Neural cell (in vitro differentiated cells): ENCODE data around the gene IGSF9B. TPM values are rescaled to one million over a fixed set of nuclear protein-coding genes. Genes with fewer than 3 reads are reported as not detected.

Experiments used
- H2AFZ ChIP-seq: fragments of 200-600, 300-800 bp; sonication (generic), shearing (Covaris generic); 2 replicates; pipeline ENCODE4 v1.6.0; 2014; ENCODE audit warnings: low read depth, mild to moderate bottlenecking, antibody characterized with exemption, low read length, moderate library complexity
- H3F3A ChIP-seq: fragments of 200-600 bp; shearing (Covaris generic); 2 replicates; pipeline ENCODE4 v1.6.1; 2016; ENCODE audit warnings: mild to moderate bottlenecking, moderate library complexity, mixed read lengths, antibody characterized with exemption, low read length; ENCODE audit not compliant: insufficient read depth, poor library complexity, severe bottlenecking
- H3K27ac ChIP-seq: fragments of 200-600, 300-800 bp; sonication (generic), shearing (Covaris generic); 2 replicates; pipeline ENCODE4 v1.5.1; 2014; ENCODE audit warnings: mild to moderate bottlenecking, low read length, moderate library complexity
- H3K27me3 ChIP-seq: fragments of 300-800, 200-600 bp; sonication (generic), shearing (Covaris generic); 2 replicates; pipeline ENCODE4 v1.6.0; 2014; ENCODE audit warnings: mild to moderate bottlenecking, low read depth, low read length, moderate library complexity; ENCODE audit not compliant: insufficient read depth
- H3K36me3 ChIP-seq: fragments of 300-800, 200-600 bp; sonication (generic), shearing (Covaris generic); 2 replicates; pipeline ENCODE4 v1.5.1; 2014; ENCODE audit warnings: mild to moderate bottlenecking, antibody characterized with exemption, low read length, moderate library complexity; ENCODE audit not compliant: insufficient read depth
- H3K4me2 ChIP-seq: fragments of 300-800, 200-600 bp; sonication (generic), shearing (Covaris generic); 2 replicates; pipeline ENCODE4 v1.6.0; 2014; ENCODE audit warnings: mild to moderate bottlenecking, low read length
- H3K4me3 ChIP-seq: fragments of 300-800, 200-600 bp; sonication (generic), shearing (Covaris generic); 2 replicates; pipeline ENCODE4 v1.5.1; 2014; ENCODE audit warnings: mild to moderate bottlenecking, low read length, moderate library complexity
- H3K79me2 ChIP-seq: fragments of 200-600 bp; shearing (Covaris generic); replicated peaks from 2 replicates; pipeline ENCODE4 v1.6.0; 2014; ENCODE audit warnings: mild to moderate bottlenecking, low read length, moderate library complexity; ENCODE audit not compliant: insufficient read depth
- H3K9ac ChIP-seq: fragments of 300-800, 200-600 bp; sonication (generic), shearing (Covaris generic); 2 replicates; pipeline ENCODE4 v1.6.1; 2016; ENCODE audit warnings: mild to moderate bottlenecking, low read length, mixed read lengths
- H3K9me2 ChIP-seq: fragments of 200-600 bp; shearing (Covaris generic); 2 replicates; pipeline ENCODE4 v1.6.1; 2016; ENCODE audit warnings: mild to moderate bottlenecking, low read length, mixed read lengths; ENCODE audit not compliant: insufficient read depth
- H3K9me3 ChIP-seq: fragments of 200-600, 300-800 bp; sonication (generic), shearing (Covaris generic); 2 replicates; pipeline ENCODE4 v1.6.1; 2016; ENCODE audit warnings: mild to moderate bottlenecking, mixed run types, low read length, moderate library complexity, mixed read lengths
- H4K20me1 ChIP-seq: fragments of 200-600 bp; shearing (Covaris generic); 2 replicates; pipeline ENCODE4 v1.6.1; 2016; ENCODE audit warnings: mild to moderate bottlenecking, mixed run types; ENCODE audit not compliant: insufficient read depth
- EP300 ChIP-seq: fragments of 450-650 bp; conservative IDR thresholded peaks from 2 replicates; pipeline ENCODE4 v1.6.1; 2014; ENCODE audit warnings: antibody characterized with exemption, mild to moderate bottlenecking, moderate library complexity; ENCODE audit not compliant: poor library complexity, severe bottlenecking
- EZH2 ChIP-seq: fragments of 200-600, 300-800 bp; shearing (Covaris generic), sonication (generic); IDR thresholded peaks from 2 replicates; pipeline ENCODE4 v1.6.1; 2014; ENCODE audit warnings: antibody characterized with exemption, low read length, borderline replicate concordance, mild to moderate bottlenecking; ENCODE audit not compliant: insufficient read depth, poor library complexity, severe bottlenecking
- MXI1 ChIP-seq: fragments of 450-650 bp; conservative IDR thresholded peaks from 2 replicates; pipeline ENCODE4 v1.6.1; 2014; ENCODE audit warnings: antibody characterized with exemption, mild to moderate bottlenecking; ENCODE audit not compliant: poor library complexity, severe bottlenecking
- POLR2AphosphoS5 ChIP-seq: IDR thresholded peaks from 2 replicates; pipeline ENCODE4 v1.6.1; 2012
- RAD21 ChIP-seq: fragments of 450-650 bp; conservative IDR thresholded peaks from 2 replicates; pipeline ENCODE4 v1.6.1; 2014; ENCODE audit warnings: antibody characterized with exemption, mild to moderate bottlenecking, moderate library complexity
- SMC3 ChIP-seq: fragments of 450-650 bp; conservative IDR thresholded peaks from 2 replicates; pipeline ENCODE4 v1.6.1; 2014; ENCODE audit warnings: antibody characterized with exemption, mild to moderate bottlenecking, moderate library complexity; ENCODE audit not compliant: poor library complexity
- TAF1 ChIP-seq: IDR thresholded peaks from 2 replicates; pipeline ENCODE4 v1.6.1; 2012; ENCODE audit warnings: low read depth
- polyA plus RNA-seq: library from polyadenylated mRNA; depleted of rRNA; stranded (reverse); fragments of >200 nt; gene quantifications from 2 replicates; pipeline ENCODE4 v1.2.3, GENCODE V29; 2014
- TF ChIP-seq, protein P1 (sequence below): fragments of 450-650 bp; IDR thresholded peaks from 2 replicates; pipeline ENCODE4 v1.5.1; 2014; ENCODE audit warnings: antibody characterized with exemption, mild to moderate bottlenecking, moderate library complexity; ENCODE audit not compliant: poor library complexity, severe bottlenecking
- TF ChIP-seq, protein P2 (sequence below): IDR thresholded peaks from 2 replicates; pipeline ENCODE4 v1.6.1; 2012; ENCODE audit warnings: borderline replicate concordance

The IGSF9B gene
- polyA plus RNA-seq, 1 donor from 2014 or later: 2.3 TPM

DNA sequence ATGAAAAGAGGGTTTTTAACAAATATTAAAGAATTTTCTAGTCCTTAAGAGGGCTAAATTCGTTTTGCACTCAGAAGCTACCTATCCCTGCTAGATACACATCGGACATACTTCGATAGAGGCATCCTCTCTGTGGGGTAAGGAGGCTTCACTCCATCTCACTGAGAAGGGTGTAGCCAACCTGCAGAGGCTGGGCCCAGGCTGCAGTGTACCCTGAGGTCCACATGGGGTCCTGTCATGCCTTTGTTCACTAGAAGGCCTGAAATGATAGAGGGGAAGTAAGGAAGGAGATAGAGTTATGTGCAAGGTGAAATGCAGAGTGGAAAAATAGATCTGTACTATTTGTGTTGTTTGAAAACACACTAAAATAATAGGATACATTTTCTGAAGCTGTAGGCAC, 45.6 kb downstream of the IGSF9B start:
- Histone ChIP-seq H3K9ac (no peak overlapping the region), H3K9me2 (no peaks in the 10 kb centered on the region), H3K4me3 (no peak overlapping the region), H3K36me3 (peaks cover 7% of the 10 kb centered on the region), H4K20me1 (no peaks in the 10 kb centered on the region), H3K4me2 (no peak overlapping the region), H3K79me2 (no peaks in the 10 kb centered on the region), H3K27ac (no peak overlapping the region), H2AFZ (no peak overlapping the region), H3K27me3 (no peaks in the 10 kb centered on the region), H3K9me3 (no peaks in the 10 kb centered on the region), H3F3A (no peaks in the 10 kb centered on the region)
- TF ChIP-seq, protein P1, sequence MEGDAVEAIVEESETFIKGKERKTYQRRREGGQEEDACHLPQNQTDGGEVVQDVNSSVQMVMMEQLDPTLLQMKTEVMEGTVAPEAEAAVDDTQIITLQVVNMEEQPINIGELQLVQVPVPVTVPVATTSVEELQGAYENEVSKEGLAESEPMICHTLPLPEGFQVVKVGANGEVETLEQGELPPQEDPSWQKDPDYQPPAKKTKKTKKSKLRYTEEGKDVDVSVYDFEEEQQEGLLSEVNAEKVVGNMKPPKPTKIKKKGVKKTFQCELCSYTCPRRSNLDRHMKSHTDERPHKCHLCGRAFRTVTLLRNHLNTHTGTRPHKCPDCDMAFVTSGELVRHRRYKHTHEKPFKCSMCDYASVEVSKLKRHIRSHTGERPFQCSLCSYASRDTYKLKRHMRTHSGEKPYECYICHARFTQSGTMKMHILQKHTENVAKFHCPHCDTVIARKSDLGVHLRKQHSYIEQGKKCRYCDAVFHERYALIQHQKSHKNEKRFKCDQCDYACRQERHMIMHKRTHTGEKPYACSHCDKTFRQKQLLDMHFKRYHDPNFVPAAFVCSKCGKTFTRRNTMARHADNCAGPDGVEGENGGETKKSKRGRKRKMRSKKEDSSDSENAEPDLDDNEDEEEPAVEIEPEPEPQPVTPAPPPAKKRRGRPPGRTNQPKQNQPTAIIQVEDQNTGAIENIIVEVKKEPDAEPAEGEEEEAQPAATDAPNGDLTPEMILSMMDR: peak; percentile 28
- peak; percentile 24 for TF ChIP-seq RAD21
- no peak for TF ChIP-seq EZH2

DNA sequence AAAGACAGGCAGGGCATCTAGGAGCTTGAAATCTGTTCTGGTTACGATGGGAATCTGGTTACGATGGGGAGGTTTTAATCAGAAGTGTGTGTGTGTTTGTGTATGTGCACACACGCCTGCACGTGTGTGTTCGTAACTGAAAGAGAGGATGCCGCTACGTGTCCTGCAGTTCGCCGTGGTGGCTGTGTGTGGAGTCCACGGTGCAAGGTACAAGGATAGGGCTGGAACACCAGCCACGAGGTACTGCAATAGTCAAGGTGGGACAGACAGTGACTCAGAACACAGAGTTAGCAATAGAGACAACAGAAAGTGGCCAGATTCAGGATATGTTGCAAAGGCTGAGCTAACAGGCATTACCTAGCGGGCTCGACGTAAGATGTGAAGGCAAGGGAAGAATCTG, 46.7 kb downstream of the IGSF9B start:
- H3K9me2 ChIP-seq: no peaks in the 10 kb centered on the region
- H3K27ac ChIP-seq: no peak overlapping the region
- no peak overlapping the region for H3K4me2 ChIP-seq
- no peak overlapping the region for H2AFZ ChIP-seq
- H4K20me1 ChIP-seq: no peaks in the 10 kb centered on the region
- H3F3A ChIP-seq: no peaks in the 10 kb centered on the region
- H3K4me3 ChIP-seq: no peak overlapping the region
- H3K27me3 ChIP-seq: no peaks in the 10 kb centered on the region
- peaks cover 7% of the 10 kb centered on the region for H3K36me3 ChIP-seq
- no peaks in the 10 kb centered on the region for H3K79me2 ChIP-seq
- no peak overlapping the region for H3K9ac ChIP-seq
- TF ChIP-seq POLR2AphosphoS5 (no peak), EP300 (no peak), MXI1 (no peak), RAD21 (no peak), SMC3 (no peak), EZH2 (no peak), TAF1 (no peak)
- TF ChIP-seq, protein P1: no peak
- TF ChIP-seq, protein P2, sequence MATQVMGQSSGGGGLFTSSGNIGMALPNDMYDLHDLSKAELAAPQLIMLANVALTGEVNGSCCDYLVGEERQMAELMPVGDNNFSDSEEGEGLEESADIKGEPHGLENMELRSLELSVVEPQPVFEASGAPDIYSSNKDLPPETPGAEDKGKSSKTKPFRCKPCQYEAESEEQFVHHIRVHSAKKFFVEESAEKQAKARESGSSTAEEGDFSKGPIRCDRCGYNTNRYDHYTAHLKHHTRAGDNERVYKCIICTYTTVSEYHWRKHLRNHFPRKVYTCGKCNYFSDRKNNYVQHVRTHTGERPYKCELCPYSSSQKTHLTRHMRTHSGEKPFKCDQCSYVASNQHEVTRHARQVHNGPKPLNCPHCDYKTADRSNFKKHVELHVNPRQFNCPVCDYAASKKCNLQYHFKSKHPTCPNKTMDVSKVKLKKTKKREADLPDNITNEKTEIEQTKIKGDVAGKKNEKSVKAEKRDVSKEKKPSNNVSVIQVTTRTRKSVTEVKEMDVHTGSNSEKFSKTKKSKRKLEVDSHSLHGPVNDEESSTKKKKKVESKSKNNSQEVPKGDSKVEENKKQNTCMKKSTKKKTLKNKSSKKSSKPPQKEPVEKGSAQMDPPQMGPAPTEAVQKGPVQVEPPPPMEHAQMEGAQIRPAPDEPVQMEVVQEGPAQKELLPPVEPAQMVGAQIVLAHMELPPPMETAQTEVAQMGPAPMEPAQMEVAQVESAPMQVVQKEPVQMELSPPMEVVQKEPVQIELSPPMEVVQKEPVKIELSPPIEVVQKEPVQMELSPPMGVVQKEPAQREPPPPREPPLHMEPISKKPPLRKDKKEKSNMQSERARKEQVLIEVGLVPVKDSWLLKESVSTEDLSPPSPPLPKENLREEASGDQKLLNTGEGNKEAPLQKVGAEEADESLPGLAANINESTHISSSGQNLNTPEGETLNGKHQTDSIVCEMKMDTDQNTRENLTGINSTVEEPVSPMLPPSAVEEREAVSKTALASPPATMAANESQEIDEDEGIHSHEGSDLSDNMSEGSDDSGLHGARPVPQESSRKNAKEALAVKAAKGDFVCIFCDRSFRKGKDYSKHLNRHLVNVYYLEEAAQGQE: no peak
- no peaks in the 10 kb centered on the region for H3K9me3 ChIP-seq
